Measurements from ENCODE around the gene SPOCD1.

The SPOCD1 gene

GRCh38 chr1:31804098-31804497 is 11.7 kb downstream of the SPOCD1 start:
- Histone ChIP-seq H3K36me3 (no peaks in the 10 kb centered on the region), H3K4me1 (no peaks in the 10 kb centered on the region), H3K4me3 (ENCODE audit: low read depth, low read length) (no peak overlapping the region), H3K27me3 (no peaks in the 10 kb centered on the region), H3K9me3 (no peaks in the 10 kb centered on the region)
- TF ChIP-seq CTCF (IDR thresholded peaks at IDR 0.05; ENCODE audit: low read depth, low read length), result no peak
- no peak for DNase-seq

GRCh38 chr1:31803610-31804009 is 12.2 kb downstream of the SPOCD1 start:
- no peaks in the 10 kb centered on the region for H3K9me3 ChIP-seq
- H3K36me3 ChIP-seq, result no peaks in the 10 kb centered on the region
- TF ChIP-seq CTCF (IDR thresholded peaks at IDR 0.05; ENCODE audit: low read depth, low read length), result no peak
- no peaks in the 10 kb centered on the region for H3K27me3 ChIP-seq
- H3K4me3 ChIP-seq (ENCODE audit: low read depth, low read length), result no peak overlapping the region
- H3K4me1 ChIP-seq, result no peaks in the 10 kb centered on the region
- no peak for DNase-seq

- Histone ChIP-seq H3K4me1 (no peaks in the 10 kb centered on the region), H3K9me3 (no peaks in the 10 kb centered on the region), H3K36me3 (no peaks in the 10 kb centered on the region), H3K4me3 (ENCODE audit: low read depth, low read length) (no peak overlapping the region), H3K27me3 (no peaks in the 10 kb centered on the region)
- no peak for TF ChIP-seq CTCF (IDR thresholded peaks at IDR 0.05; ENCODE audit: low read depth, low read length)
- no peak for DNase-seq
Measured at GRCh38 chr1:31802190-31803150, 13.4 kb downstream of the SPOCD1 start.

GRCh38 chr1:31801458-31801857 is 14.4 kb downstream of the SPOCD1 start:
- no peak overlapping the region for H3K4me3 ChIP-seq (ENCODE audit: low read depth, low read length)
- no peak for DNase-seq
- H3K4me1 ChIP-seq, result no peaks in the 10 kb centered on the region
- H3K9me3 ChIP-seq, result no peaks in the 10 kb centered on the region
- no peaks in the 10 kb centered on the region for H3K27me3 ChIP-seq
- no peak for TF ChIP-seq CTCF (IDR thresholded peaks at IDR 0.05; ENCODE audit: low read depth, low read length)
- no peaks in the 10 kb centered on the region for H3K36me3 ChIP-seq

- Histone ChIP-seq H3K4me1 (no peaks in the 10 kb centered on the region), H3K27me3 (no peaks in the 10 kb centered on the region), H3K9me3 (no peaks in the 10 kb centered on the region), H3K4me3 (ENCODE audit: low read depth, low read length) (no peak overlapping the region), H3K36me3 (no peaks in the 10 kb centered on the region)
- TF ChIP-seq CTCF (IDR thresholded peaks at IDR 0.05; ENCODE audit: low read depth, low read length), result no peak
- no peak for DNase-seq
Measured at GRCh38 chr1:31800674-31800967, 15.2 kb downstream of the SPOCD1 start.

GRCh38 chr1:31799895-31800673 is 15.7 kb downstream of the SPOCD1 start:
- Histone ChIP-seq H3K4me3 (ENCODE audit: low read depth, low read length) (no peak overlapping the region), H3K4me1 (no peaks in the 10 kb centered on the region), H3K36me3 (no peaks in the 10 kb centered on the region), H3K27me3 (no peaks in the 10 kb centered on the region), H3K9me3 (no peaks in the 10 kb centered on the region)
- DNase-seq, result no peak
- no peak for TF ChIP-seq CTCF (IDR thresholded peaks at IDR 0.05; ENCODE audit: low read depth, low read length)
